Measurements from ENCODE around the gene MMP25. TPM values are rescaled to one million over a fixed set of nuclear protein-coding genes. Genes with fewer than 3 reads are reported as not detected.

Gene MMP25
- total RNA-seq, 1 donor: not detected

DNA sequence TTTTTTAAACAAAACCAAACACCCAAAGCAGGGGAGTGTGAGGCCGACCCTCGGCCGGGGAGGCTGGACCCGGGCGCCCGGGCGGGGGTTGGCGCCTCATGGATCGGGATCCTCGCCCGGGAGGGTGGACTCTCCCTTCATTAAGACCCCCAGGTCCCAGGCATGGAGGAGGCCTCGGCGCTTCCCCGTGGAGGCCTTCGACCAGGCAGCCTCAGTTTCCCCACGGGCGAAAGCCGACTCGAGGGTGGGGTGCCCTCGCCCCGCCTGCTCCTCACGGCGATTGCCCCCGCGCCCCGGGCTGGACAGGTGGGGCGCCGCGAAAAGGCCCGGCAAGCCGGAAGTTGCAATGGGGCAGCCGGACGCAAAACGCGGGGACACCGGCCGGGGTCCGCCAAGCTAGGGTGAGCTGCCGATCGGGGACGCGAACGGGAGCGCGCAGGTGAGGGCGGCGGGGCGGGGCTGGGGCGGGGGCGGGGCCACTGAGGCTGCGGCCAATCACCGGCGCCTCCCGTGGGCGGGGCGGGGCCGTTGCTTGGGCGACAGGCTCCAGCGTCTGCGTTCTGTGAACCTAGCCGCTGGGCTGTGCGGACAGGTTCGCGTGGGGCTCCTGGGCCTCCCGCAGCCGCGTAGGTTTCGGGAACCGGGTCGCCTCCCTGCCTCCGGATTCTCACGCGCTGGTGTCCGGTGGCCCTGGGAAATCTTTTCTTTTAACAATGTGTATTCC lies 60.0 kb downstream of the MMP25 start:
- peak; percentile 86 for DNase-seq (ENCODE audit: low read depth)
- peak overlapping the region; percentile 71 for H3K4me3 ChIP-seq (ENCODE audit: low read depth, low read length)
- TF ChIP-seq, protein P1, sequence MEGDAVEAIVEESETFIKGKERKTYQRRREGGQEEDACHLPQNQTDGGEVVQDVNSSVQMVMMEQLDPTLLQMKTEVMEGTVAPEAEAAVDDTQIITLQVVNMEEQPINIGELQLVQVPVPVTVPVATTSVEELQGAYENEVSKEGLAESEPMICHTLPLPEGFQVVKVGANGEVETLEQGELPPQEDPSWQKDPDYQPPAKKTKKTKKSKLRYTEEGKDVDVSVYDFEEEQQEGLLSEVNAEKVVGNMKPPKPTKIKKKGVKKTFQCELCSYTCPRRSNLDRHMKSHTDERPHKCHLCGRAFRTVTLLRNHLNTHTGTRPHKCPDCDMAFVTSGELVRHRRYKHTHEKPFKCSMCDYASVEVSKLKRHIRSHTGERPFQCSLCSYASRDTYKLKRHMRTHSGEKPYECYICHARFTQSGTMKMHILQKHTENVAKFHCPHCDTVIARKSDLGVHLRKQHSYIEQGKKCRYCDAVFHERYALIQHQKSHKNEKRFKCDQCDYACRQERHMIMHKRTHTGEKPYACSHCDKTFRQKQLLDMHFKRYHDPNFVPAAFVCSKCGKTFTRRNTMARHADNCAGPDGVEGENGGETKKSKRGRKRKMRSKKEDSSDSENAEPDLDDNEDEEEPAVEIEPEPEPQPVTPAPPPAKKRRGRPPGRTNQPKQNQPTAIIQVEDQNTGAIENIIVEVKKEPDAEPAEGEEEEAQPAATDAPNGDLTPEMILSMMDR (IDR thresholded peaks at IDR 0.05; ENCODE audit: insufficient read depth, low read length): no peak

Small RNA genes within 50 kb of the gene (small RNA-seq; reads per million reads assigned to genes)
- gene RNU1-22P: not detected

Other genes with a start within 250 kb of the MMP25 start
- gene PRSS41, start 248.1 kb upstream of the MMP25 start, total RNA-seq (ENCODE audit: low replicate concordance): not detected in 2 replicates
- gene PRSS21, start 229.3 kb upstream of the MMP25 start, total RNA-seq (ENCODE audit: low replicate concordance): 0.27 and 0.49 TPM in 2 replicates
- gene ZG16B, start 216.3 kb upstream of the MMP25 start, total RNA-seq (ENCODE audit: low replicate concordance): 0.27 and 1.4 TPM in 2 replicates
- gene PRSS22, start 188.4 kb upstream of the MMP25 start, total RNA-seq (ENCODE audit: low replicate concordance): not detected in 2 replicates
- 48.9 and 56.4 TPM in 2 replicates for gene FLYWCH2, start 163.3 kb upstream of the MMP25 start, total RNA-seq (ENCODE audit: low replicate concordance)
- gene FLYWCH1, start 134.6 kb upstream of the MMP25 start, total RNA-seq (ENCODE audit: low replicate concordance): 31.3 and 37.4 TPM in 2 replicates
- not detected in 2 replicates for gene KREMEN2, start 82.3 kb upstream of the MMP25 start, total RNA-seq (ENCODE audit: low replicate concordance)
- 0.16 and 13.8 TPM in 2 replicates for gene PAQR4, start 77.2 kb upstream of the MMP25 start, total RNA-seq (ENCODE audit: low replicate concordance)
- gene PKMYT1, start 66.1 kb upstream of the MMP25 start, total RNA-seq (ENCODE audit: low replicate concordance): 1.5 and 24.5 TPM in 2 replicates
- gene CLDN9, start 33.6 kb upstream of the MMP25 start, total RNA-seq (ENCODE audit: low replicate concordance): not detected in 2 replicates
- 1.1 TPM in 1 of 2 replicates, not detected in the other for gene CLDN6, start 28.4 kb upstream of the MMP25 start, total RNA-seq (ENCODE audit: low replicate concordance)
- gene TNFRSF12A, start 26.2 kb upstream of the MMP25 start, total RNA-seq (ENCODE audit: low replicate concordance): 26.7 and 124 TPM in 2 replicates
- 40.6 and 45.6 TPM in 2 replicates for gene HCFC1R1, start 22.6 kb upstream of the MMP25 start, total RNA-seq (ENCODE audit: low replicate concordance)
- gene THOC6, start 22.5 kb upstream of the MMP25 start, total RNA-seq (ENCODE audit: low replicate concordance): 16.3 and 30.2 TPM in 2 replicates
- gene BICDL2, start 9.6 kb upstream of the MMP25 start, total RNA-seq (ENCODE audit: low replicate concordance): not detected in 2 replicates
- 7.6 and 7.8 TPM in 2 replicates for gene IL32, start 19.1 kb downstream of the MMP25 start, total RNA-seq (ENCODE audit: low replicate concordance)
- gene ZSCAN10, start 52.7 kb downstream of the MMP25 start, total RNA-seq (ENCODE audit: low replicate concordance): not detected in 2 replicates
- gene ZNF205, start 66.0 kb downstream of the MMP25 start, total RNA-seq (ENCODE audit: low replicate concordance): 12.3 and 14.7 TPM in 2 replicates
- 6.9 and 7.0 TPM in 2 replicates for gene ZNF213, start 88.5 kb downstream of the MMP25 start, total RNA-seq (ENCODE audit: low replicate concordance)
- gene OR1F1, start 141.6 kb downstream of the MMP25 start, total RNA-seq (ENCODE audit: low replicate concordance): not detected in 2 replicates
- gene ZNF200, start 188.6 kb downstream of the MMP25 start, total RNA-seq (ENCODE audit: low replicate concordance): 6.6 and 9.7 TPM in 2 replicates
- gene MEFV, start 210.1 kb downstream of the MMP25 start, total RNA-seq (ENCODE audit: low replicate concordance): under 0.01 TPM in 1 of 2 replicates, not detected in the other
- 30.6 and 95.5 TPM in 2 replicates for gene ZNF263, start 236.9 kb downstream of the MMP25 start, total RNA-seq (ENCODE audit: low replicate concordance)